ENCODE data around the gene GPC6. TPM values are rescaled to one million over a fixed set of nuclear protein-coding genes. Genes with fewer than 3 reads are reported as not detected.

GPC6 gene
- total RNA-seq, 1 donor from 2014 or later, result 63.0 TPM

GRCh38 chr13:94210816-94211215 lies 984.2 kb downstream of the GPC6 start:
- no peaks in the 10 kb centered on the region for H3K27me3 ChIP-seq (ENCODE audit: insufficient read depth, low read length)
- no peaks in the 10 kb centered on the region for H3K9me3 ChIP-seq (ENCODE audit: insufficient read depth, low read depth, low read length)
- H3K36me3 ChIP-seq (ENCODE audit: insufficient read depth, low read length), result no peaks in the 10 kb centered on the region
- Mint-ChIP-seq H3K4me1 (ENCODE audit: low read depth, unreplicated experiment) (peaks cover 5% of the 10 kb centered on the region), H3K4me3 (ENCODE audit: unreplicated experiment) (no peak overlapping the region), H3K27ac (ENCODE audit: unreplicated experiment) (no peak overlapping the region), H3K27me3 (ENCODE audit: low read depth, unreplicated experiment) (no peaks in the 10 kb centered on the region), H3K36me3 (ENCODE audit: low read depth, unreplicated experiment) (no peaks in the 10 kb centered on the region), H3K9me3 (ENCODE audit: unreplicated experiment) (no peaks in the 10 kb centered on the region)
- H3K9ac ChIP-seq (ENCODE audit: low read length), result no peak overlapping the region
- no peak for TF ChIP-seq EZH2 (IDR thresholded peaks at IDR 0.05; ENCODE audit: insufficient read depth, low read length)
- TF ChIP-seq, protein P1, sequence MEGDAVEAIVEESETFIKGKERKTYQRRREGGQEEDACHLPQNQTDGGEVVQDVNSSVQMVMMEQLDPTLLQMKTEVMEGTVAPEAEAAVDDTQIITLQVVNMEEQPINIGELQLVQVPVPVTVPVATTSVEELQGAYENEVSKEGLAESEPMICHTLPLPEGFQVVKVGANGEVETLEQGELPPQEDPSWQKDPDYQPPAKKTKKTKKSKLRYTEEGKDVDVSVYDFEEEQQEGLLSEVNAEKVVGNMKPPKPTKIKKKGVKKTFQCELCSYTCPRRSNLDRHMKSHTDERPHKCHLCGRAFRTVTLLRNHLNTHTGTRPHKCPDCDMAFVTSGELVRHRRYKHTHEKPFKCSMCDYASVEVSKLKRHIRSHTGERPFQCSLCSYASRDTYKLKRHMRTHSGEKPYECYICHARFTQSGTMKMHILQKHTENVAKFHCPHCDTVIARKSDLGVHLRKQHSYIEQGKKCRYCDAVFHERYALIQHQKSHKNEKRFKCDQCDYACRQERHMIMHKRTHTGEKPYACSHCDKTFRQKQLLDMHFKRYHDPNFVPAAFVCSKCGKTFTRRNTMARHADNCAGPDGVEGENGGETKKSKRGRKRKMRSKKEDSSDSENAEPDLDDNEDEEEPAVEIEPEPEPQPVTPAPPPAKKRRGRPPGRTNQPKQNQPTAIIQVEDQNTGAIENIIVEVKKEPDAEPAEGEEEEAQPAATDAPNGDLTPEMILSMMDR (IDR thresholded peaks at IDR 0.05; ENCODE audit: insufficient read depth, low read depth, low read length), result no peak
- H3K4me3 ChIP-seq (ENCODE audit: insufficient read depth, low read depth, low read length), result no peak overlapping the region
- FAIRE-seq, result no peak
- no peaks in the 10 kb centered on the region for H3K4me1 ChIP-seq (ENCODE audit: insufficient read depth, low read length)
- no peak overlapping the region for H2AFZ ChIP-seq (ENCODE audit: low read depth, low read length)
- DNase-seq (ENCODE audit: low read depth), result no peak
- no peak overlapping the region for H3K27ac ChIP-seq (ENCODE audit: low read depth, low read length)
- H3K4me2 ChIP-seq (ENCODE audit: low read length), result no peak overlapping the region
- no peaks in the 10 kb centered on the region for H4K20me1 ChIP-seq (ENCODE audit: insufficient read depth, low read length)
- no peaks in the 10 kb centered on the region for H3K79me2 ChIP-seq (ENCODE audit: insufficient read depth, low read length)

DNA sequence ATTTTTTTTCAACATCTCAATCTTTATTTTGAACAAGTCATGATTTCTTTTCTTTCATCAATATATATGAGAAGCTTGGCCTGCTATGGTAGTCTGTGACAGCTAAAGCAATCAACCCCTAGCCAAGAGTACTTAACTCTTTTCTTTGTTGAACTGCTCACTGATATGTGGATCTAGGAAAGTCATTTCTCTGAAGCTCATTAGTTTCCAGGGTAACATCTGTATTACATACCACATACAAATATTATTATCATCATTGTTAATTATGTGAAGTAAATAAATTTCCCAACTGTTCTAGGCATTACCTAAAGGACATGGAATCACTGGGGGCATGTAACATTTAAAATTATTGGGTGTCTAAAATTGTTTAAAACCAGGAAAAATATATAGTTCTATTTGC lies 985.6 kb downstream of the GPC6 start:
- H3K36me3 ChIP-seq (ENCODE audit: insufficient read depth, low read length), result no peaks in the 10 kb centered on the region
- H3K27ac Mint-ChIP-seq (ENCODE audit: unreplicated experiment), result no peak overlapping the region
- TF ChIP-seq, protein P1 (IDR thresholded peaks at IDR 0.05; ENCODE audit: insufficient read depth, low read depth, low read length), result no peak
- TF ChIP-seq EZH2 (IDR thresholded peaks at IDR 0.05; ENCODE audit: insufficient read depth, low read length), result no peak
- DNase-seq (ENCODE audit: low read depth) (no peak), FAIRE-seq (no peak)
- H3K9me3 ChIP-seq (ENCODE audit: insufficient read depth, low read depth, low read length), result no peaks in the 10 kb centered on the region
- peaks cover 15% of the 10 kb centered on the region for H3K4me1 Mint-ChIP-seq (ENCODE audit: low read depth, unreplicated experiment)
- no peak overlapping the region for H2AFZ ChIP-seq (ENCODE audit: low read depth, low read length)
- H3K4me3 Mint-ChIP-seq (ENCODE audit: unreplicated experiment), result no peak overlapping the region
- no peak overlapping the region for H3K4me3 ChIP-seq (ENCODE audit: insufficient read depth, low read depth, low read length)
- H4K20me1 ChIP-seq (ENCODE audit: insufficient read depth, low read length), result no peaks in the 10 kb centered on the region
- H3K27ac ChIP-seq (ENCODE audit: low read depth, low read length), result no peak overlapping the region
- H3K4me1 ChIP-seq (ENCODE audit: insufficient read depth, low read length), result no peaks in the 10 kb centered on the region
- H3K4me2 ChIP-seq (ENCODE audit: low read length), result no peak overlapping the region
- H3K9ac ChIP-seq (ENCODE audit: low read length), result no peak overlapping the region
- H3K27me3 Mint-ChIP-seq (ENCODE audit: low read depth, unreplicated experiment), result no peaks in the 10 kb centered on the region
- no peaks in the 10 kb centered on the region for H3K79me2 ChIP-seq (ENCODE audit: insufficient read depth, low read length)
- H3K9me3 Mint-ChIP-seq (ENCODE audit: unreplicated experiment), result no peaks in the 10 kb centered on the region
- no peaks in the 10 kb centered on the region for H3K27me3 ChIP-seq (ENCODE audit: insufficient read depth, low read length)
- no peaks in the 10 kb centered on the region for H3K36me3 Mint-ChIP-seq (ENCODE audit: low read depth, unreplicated experiment)

GRCh38 chr13:94214121-94214520 lies 987.5 kb downstream of the GPC6 start:
- H3K9me3 ChIP-seq (ENCODE audit: insufficient read depth, low read depth, low read length), result no peaks in the 10 kb centered on the region
- FAIRE-seq (no peak), DNase-seq (ENCODE audit: low read depth) (no peak)
- peaks cover 5% of the 10 kb centered on the region for H3K4me1 ChIP-seq (ENCODE audit: insufficient read depth, low read length)
- Mint-ChIP-seq H3K4me1 (ENCODE audit: low read depth, unreplicated experiment) (peaks cover 23% of the 10 kb centered on the region), H3K27ac (ENCODE audit: unreplicated experiment) (no peak overlapping the region), H3K9me3 (ENCODE audit: unreplicated experiment) (no peaks in the 10 kb centered on the region), H3K4me3 (ENCODE audit: unreplicated experiment) (no peak overlapping the region), H3K36me3 (ENCODE audit: low read depth, unreplicated experiment) (no peaks in the 10 kb centered on the region), H3K27me3 (ENCODE audit: low read depth, unreplicated experiment) (no peaks in the 10 kb centered on the region)
- no peak overlapping the region for H3K4me2 ChIP-seq (ENCODE audit: low read length)
- no peak overlapping the region for H3K9ac ChIP-seq (ENCODE audit: low read length)
- H4K20me1 ChIP-seq (ENCODE audit: insufficient read depth, low read length), result no peaks in the 10 kb centered on the region
- no peak overlapping the region for H3K27ac ChIP-seq (ENCODE audit: low read depth, low read length)
- no peaks in the 10 kb centered on the region for H3K27me3 ChIP-seq (ENCODE audit: insufficient read depth, low read length)
- no peak for TF ChIP-seq EZH2 (IDR thresholded peaks at IDR 0.05; ENCODE audit: insufficient read depth, low read length)
- TF ChIP-seq, protein P1 (IDR thresholded peaks at IDR 0.05; ENCODE audit: insufficient read depth, low read depth, low read length), result no peak
- H3K4me3 ChIP-seq (ENCODE audit: insufficient read depth, low read depth, low read length), result no peak overlapping the region
- no peaks in the 10 kb centered on the region for H3K79me2 ChIP-seq (ENCODE audit: insufficient read depth, low read length)
- no peaks in the 10 kb centered on the region for H3K36me3 ChIP-seq (ENCODE audit: insufficient read depth, low read length)
- no peak overlapping the region for H2AFZ ChIP-seq (ENCODE audit: low read depth, low read length)

All from astrocyte (in vitro differentiated cells and primary cell).